B cell (primary cell): ENCODE results near the gene GNG7. TPM values are rescaled to one million over a fixed set of nuclear protein-coding genes. Genes with fewer than 3 reads are reported as not detected.

ENCODE experiments used
- ATAC-seq: fragments of 200-7000 bp; cut with Tn5 transposase; one replicate; pipeline ENCODE4 v1.10.0; 2021; ENCODE audit warnings: low read depth, mild to moderate bottlenecking, moderate number of reproducible peaks, moderate library complexity
- CTCF ChIA-PET: fragments of 350-600 bp; sonication (Branson Sonifier 250); formaldehyde crosslinking; loops from one replicate; lab custom pipeline; 2021; ENCODE audit warnings: antibody characterized with exemption, inconsistent platforms; lab: Charles Lee
- POLR2A ChIA-PET: fragments of 350-600 bp; sonication (Branson Sonifier 250); formaldehyde crosslinking; loops from one replicate; lab custom pipeline; 2021; ENCODE audit warnings: antibody characterized with exemption; lab: Charles Lee
- DNase-seq: peaks from one replicate; pipeline ENCODE4 v3.0.0; 2013
- H2AFZ ChIP-seq: 2 replicates; pipeline ENCODE4 v1.6.1; 2012; ENCODE audit warnings: mild to moderate bottlenecking, low read depth, low read length; ENCODE audit not compliant: insufficient read depth, poor library complexity, severe bottlenecking
- H3K27ac ChIP-seq, 2 donors: 1 replicate in 1 of 2; 2 replicates in 1 of 2; pipeline ENCODE4 v1.5.1; 2012 to 2013; ENCODE audit warnings: low read length in 2 of 2, mild to moderate bottlenecking in 2 of 2, moderate library complexity in 1 of 2
- H3K27me3 ChIP-seq, 4 experiments: fragments of 200-600 bp in 1 of 4; sonication (generic) in 1 of 4; replicated peaks in 1 of 4; 1 replicate in 2 of 4; 2 replicates in 2 of 4; pipeline versions ENCODE4 v1.6.1 to v1.7.0; 2013 to 2016; ENCODE audit warnings: low read length in 3 of 4, mild to moderate bottlenecking in 2 of 4, mixed read lengths in 1 of 4, moderate library complexity in 1 of 4; ENCODE audit not compliant: insufficient read depth in 4 of 4, control insufficient read depth in 3 of 4; ENCODE audit errors: control extremely low read depth in 1 of 4
- H3K36me3 ChIP-seq, 2 experiments: replicated peaks in 1 of 2; 1 replicate in 1 of 2; 2 replicates in 1 of 2; pipeline versions ENCODE4 v1.6.1 to v1.7.1; 2013; ENCODE audit warnings: low read length in 1 of 2; ENCODE audit not compliant: insufficient read depth in 2 of 2, control insufficient read depth in 1 of 2; ENCODE audit errors: control extremely low read depth in 1 of 2, extremely low read depth in 1 of 2
- H3K4me1 ChIP-seq, 2 donors: fragments of 200-600 bp in 1 of 2; sonication (generic) in 1 of 2; 1 replicate in 1 of 2; 2 replicates in 1 of 2; pipeline versions ENCODE4 v1.5.1 to v1.6.1; 2013 to 2017; ENCODE audit warnings: low read length in 2 of 2; ENCODE audit not compliant: control insufficient read depth in 2 of 2, insufficient read depth in 2 of 2
- H3K4me2 ChIP-seq: replicated peaks from 2 replicates; pipeline ENCODE3; 2012; ENCODE audit warnings: mild to moderate bottlenecking, low read depth, low read length; ENCODE audit not compliant: poor library complexity, severe bottlenecking
- H3K4me3 ChIP-seq, 5 experiments: fragments of 200-600 bp in 1 of 5; sonication (generic) in 1 of 5; 1 replicate in 3 of 5; 2 replicates in 2 of 5; pipeline versions ENCODE4 v1.5.1 to v1.7.0; 2011 to 2016; ENCODE audit warnings: low read length in 4 of 5, mild to moderate bottlenecking in 4 of 5, low read depth in 2 of 5, control low read depth in 1 of 5, moderate library complexity in 1 of 5; ENCODE audit not compliant: insufficient read depth in 1 of 5; ENCODE audit errors: control extremely low read depth in 1 of 5, extremely low read depth in 1 of 5
- H3K79me2 ChIP-seq: fragments of 200-600 bp; sonication (generic); one replicate; pipeline ENCODE4 v1.6.0; 2016; ENCODE audit warnings: low read length; ENCODE audit not compliant: control insufficient read depth, insufficient read depth
- H3K9ac ChIP-seq: fragments of 200-600 bp; sonication (generic); 2 replicates; pipeline ENCODE4 v1.6.1; 2017; ENCODE audit warnings: mild to moderate bottlenecking, low read length, moderate library complexity
- H3K9me3 ChIP-seq, 3 donors: one replicate each; pipeline versions ENCODE4 v1.6.1 to v1.7.1; 2013; ENCODE audit warnings: low read length in 2 of 3; ENCODE audit not compliant: control insufficient read depth in 2 of 3, insufficient read depth in 1 of 3; ENCODE audit errors: control extremely low read depth in 1 of 3
- H4K20me1 ChIP-seq: 2 replicates; pipeline ENCODE4 v1.6.0; 2012; ENCODE audit warnings: mild to moderate bottlenecking, low read length; ENCODE audit not compliant: insufficient read depth, control insufficient read depth, poor library complexity, severe bottlenecking
- H3K27ac Mint-ChIP-seq: one replicate; pipeline ENCODE4 v1.8.0; 2021; ENCODE audit warnings: mixed read lengths
- H3K27me3 Mint-ChIP-seq: one replicate; pipeline ENCODE4 v1.8.0; 2021; ENCODE audit warnings: mixed read lengths
- H3K4me1 Mint-ChIP-seq: one replicate; pipeline ENCODE4 v1.8.0; 2021; ENCODE audit warnings: mixed read lengths
- H3K4me3 Mint-ChIP-seq: one replicate; pipeline ENCODE4 v1.8.0; 2021; ENCODE audit warnings: mixed read lengths
- H3K9me3 Mint-ChIP-seq: one replicate; pipeline ENCODE4 v1.8.0; 2022; ENCODE audit warnings: mixed read lengths; ENCODE audit not compliant: insufficient read depth
- EZH2 ChIP-seq: IDR thresholded peaks from 2 replicates; pipeline ENCODE4 v1.6.1; 2012; ENCODE audit warnings: borderline replicate concordance, low read depth, mild to moderate bottlenecking, moderate library complexity, low read length; ENCODE audit not compliant: insufficient read depth, poor library complexity, severe bottlenecking
- WGBS: methylation state at CpG from one replicate; pipeline ENCODE4 v1.1.5; 2013; ENCODE audit warnings: missing lambda C conversion rate; ENCODE audit not compliant: insufficient coverage; 5-methylcytosine and 5-hydroxymethylcytosine counted together
- intact Hi-C: fragments of 100-400 bp; cut with micrococcal nuclease; formaldehyde crosslinking; loops from one replicate; pipeline ENCODE4 v1.10.0; 2022
- polyA plus RNA-seq: library from polyadenylated mRNA; depleted of rRNA; stranded (reverse); fragments of >200 nt; gene quantifications from 2 replicates; pipeline ENCODE4 v1.2.3, GENCODE V29; 2012
- total RNA-seq, 2 donors: library from RNA; stranded (reverse); fragments of 120-200 nt in 1 of 2; gene quantifications; 1 replicate in 1 of 2; 2 replicates in 1 of 2; pipeline versions ENCODE4 v1.2.3 to v1.2.4, GENCODE V29; 2013 to 2022
- TF ChIP-seq, protein P1 (sequence below): fragments of 200-600 bp; IDR thresholded peaks from one replicate; pipeline ENCODE4 v1.8.0; 2022; ENCODE audit warnings: antibody characterized with exemption, mild to moderate bottlenecking

The GNG7 gene
- total and polyA plus RNA-seq, 2 donors (not counting 1 experiment from before 2014, with no cell fraction given): 76.3 to 153 TPM

DNA sequence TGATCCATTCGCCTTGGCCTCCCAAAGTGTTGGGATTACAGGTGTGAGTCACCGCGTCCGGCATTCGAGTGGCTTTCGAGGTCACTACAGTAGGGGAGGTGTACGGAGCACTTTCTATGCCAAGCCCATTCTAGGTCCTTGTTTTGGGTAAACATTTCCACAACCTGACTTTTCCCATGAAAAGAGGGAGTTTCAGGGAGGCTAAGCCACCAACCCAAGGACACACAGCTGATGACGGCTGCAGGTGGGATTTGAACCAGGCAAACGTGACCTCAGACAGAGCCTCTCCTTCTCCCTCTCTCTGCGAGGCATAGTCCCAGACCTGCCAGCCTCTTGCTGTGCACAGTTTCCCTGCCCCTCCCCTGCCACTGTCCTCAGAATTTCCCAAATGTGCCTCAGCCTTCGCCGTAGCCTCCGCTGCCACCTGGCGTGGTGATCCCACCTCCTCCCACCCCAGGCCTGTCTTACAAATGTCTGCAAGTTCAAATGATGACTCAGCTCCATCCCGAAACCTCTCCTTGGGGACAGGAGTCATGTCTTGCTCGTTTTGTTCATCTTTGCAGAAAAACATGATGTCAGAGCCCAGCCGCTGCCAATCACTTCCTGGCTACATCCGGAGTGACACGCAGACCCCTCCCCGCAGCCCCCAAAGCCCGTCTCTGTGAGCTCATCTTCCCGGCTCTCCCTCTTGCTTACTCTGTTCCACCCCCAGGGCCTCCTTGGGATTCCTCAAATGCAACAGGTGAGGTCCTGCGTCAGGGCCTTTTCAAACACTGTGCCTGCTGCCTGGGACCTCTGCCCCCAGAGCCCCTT, 233.2 kb downstream of the GNG7 start:
- Mint-ChIP-seq H3K4me1 (peaks cover 6% of the 10 kb centered on the region), H3K4me3 (no peak overlapping the region), H3K27ac (no peak overlapping the region), H3K27me3 (no peaks in the 10 kb centered on the region), H3K9me3 (no peaks in the 10 kb centered on the region)
- no peak overlapping the region for H3K4me2 ChIP-seq
- H3K27ac ChIP-seq: no peak overlapping the region
- no peaks in the 10 kb centered on the region for H3K27me3 ChIP-seq
- no peaks in the 10 kb centered on the region for H4K20me1 ChIP-seq
- H3K4me1 ChIP-seq: peaks cover 0 to 6% of the 10 kb centered on the region in 2 donors
- DNase-seq: no peak
- WGBS: 39% methylated on average over 21 of the region's 23 CpGs
- CTCF ChIA-PET: interaction anchor here (0.6 to 5.4 kb wide), 3 partner anchors 11 to 167 kb away, joined by 3 to 72 read pairs (median 53); no protein-coding TSS in a partner anchor
- no peaks in the 10 kb centered on the region for H3K9me3 ChIP-seq
- H3K4me3 ChIP-seq: no peak overlapping the region
- no peak for ATAC-seq
- intact Hi-C loops: no loop called here
- H3K79me2 ChIP-seq: peaks cover 3% of the 10 kb centered on the region
- H3K9ac ChIP-seq: no peak overlapping the region
- TF ChIP-seq, protein P1, sequence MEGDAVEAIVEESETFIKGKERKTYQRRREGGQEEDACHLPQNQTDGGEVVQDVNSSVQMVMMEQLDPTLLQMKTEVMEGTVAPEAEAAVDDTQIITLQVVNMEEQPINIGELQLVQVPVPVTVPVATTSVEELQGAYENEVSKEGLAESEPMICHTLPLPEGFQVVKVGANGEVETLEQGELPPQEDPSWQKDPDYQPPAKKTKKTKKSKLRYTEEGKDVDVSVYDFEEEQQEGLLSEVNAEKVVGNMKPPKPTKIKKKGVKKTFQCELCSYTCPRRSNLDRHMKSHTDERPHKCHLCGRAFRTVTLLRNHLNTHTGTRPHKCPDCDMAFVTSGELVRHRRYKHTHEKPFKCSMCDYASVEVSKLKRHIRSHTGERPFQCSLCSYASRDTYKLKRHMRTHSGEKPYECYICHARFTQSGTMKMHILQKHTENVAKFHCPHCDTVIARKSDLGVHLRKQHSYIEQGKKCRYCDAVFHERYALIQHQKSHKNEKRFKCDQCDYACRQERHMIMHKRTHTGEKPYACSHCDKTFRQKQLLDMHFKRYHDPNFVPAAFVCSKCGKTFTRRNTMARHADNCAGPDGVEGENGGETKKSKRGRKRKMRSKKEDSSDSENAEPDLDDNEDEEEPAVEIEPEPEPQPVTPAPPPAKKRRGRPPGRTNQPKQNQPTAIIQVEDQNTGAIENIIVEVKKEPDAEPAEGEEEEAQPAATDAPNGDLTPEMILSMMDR: no peak
- TF ChIP-seq EZH2: no peak
- peak overlapping the region; percentile 48 for H2AFZ ChIP-seq
- no peaks in the 10 kb centered on the region for H3K36me3 ChIP-seq
- POLR2A ChIA-PET: interaction anchor here (0.6 to 0.7 kb wide), 2 partner anchors 170 to 181 kb away, joined by 3 read pairs; no protein-coding TSS in a partner anchor

DNA sequence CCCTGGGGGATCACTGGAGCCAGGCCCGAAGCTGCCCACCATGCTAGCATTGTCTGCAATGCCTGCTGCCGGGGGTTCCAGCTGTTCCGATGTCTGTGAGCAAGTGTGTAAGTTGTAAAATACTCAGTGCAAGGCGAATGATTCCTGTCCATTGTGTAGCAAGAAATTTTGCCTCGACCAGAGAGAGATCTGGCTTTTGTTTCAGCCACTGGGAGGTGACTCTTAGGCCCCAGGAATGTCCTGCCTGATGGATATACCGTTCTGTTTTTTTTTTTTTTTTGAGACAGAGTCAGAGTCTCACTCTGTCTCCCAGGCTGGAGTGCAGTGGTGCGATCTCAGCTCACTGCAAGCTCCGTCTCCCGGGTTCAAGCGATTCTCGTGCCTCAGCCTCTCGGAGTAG, 233.9 kb downstream of the GNG7 start:
- no peak overlapping the region for H3K27ac Mint-ChIP-seq
- Histone ChIP-seq H2AFZ (no peak overlapping the region), H3K4me3 (no peak overlapping the region), H3K79me2 (no peaks in the 10 kb centered on the region), H3K4me2 (no peak overlapping the region), H3K9ac (no peak overlapping the region), H3K27me3 (no peaks in the 10 kb centered on the region), H4K20me1 (no peaks in the 10 kb centered on the region), H3K36me3 (no peaks in the 10 kb centered on the region), H3K9me3 (no peaks in the 10 kb centered on the region), H3K27ac (no peak overlapping the region), H3K4me1 (peaks cover 0 to 4% of the 10 kb centered on the region in 2 donors)
- DNase-seq: no peak
- POLR2A ChIA-PET: interaction anchor here (0.6 to 0.7 kb wide), 2 partner anchors 171 to 180 kb away, joined by 3 read pairs; no protein-coding TSS in a partner anchor
- intact Hi-C loops: no loop called here
- ATAC-seq: no peak
- H3K4me1 Mint-ChIP-seq: peaks cover 6% of the 10 kb centered on the region
- WGBS: 85% methylated on average over 11 of the region's 12 CpGs
- H3K27me3 Mint-ChIP-seq: no peaks in the 10 kb centered on the region
- no peaks in the 10 kb centered on the region for H3K9me3 Mint-ChIP-seq
- CTCF ChIA-PET: interaction anchor here (0.6 kb wide), 1 partner anchor 10 kb away, joined by 3 read pairs; no protein-coding TSS in a partner anchor
- no peak overlapping the region for H3K4me3 Mint-ChIP-seq
- TF ChIP-seq, protein P1: no peak
- no peak for TF ChIP-seq EZH2
